H1 (cell line): ENCODE data around the gene SRRM3. TPM values are rescaled to one million over a fixed set of nuclear protein-coding genes. Genes with fewer than 3 reads are reported as not detected.

Experiments used
- ATF3 ChIP-seq: IDR thresholded peaks from 2 replicates; pipeline ENCODE4 v1.6.1; 2011; ENCODE audit warnings: low read depth, mild to moderate bottlenecking, low read length; ENCODE audit not compliant: insufficient read depth
- CHD1 ChIP-seq: IDR thresholded peaks from 2 replicates; pipeline ENCODE4 v1.6.1; 2012; ENCODE audit warnings: low read depth, low read length, improper control_type of control experiment
- KDM1A ChIP-seq: fragments of 200-600, 300-600 bp; sonication (generic); IDR thresholded peaks from 2 replicates; pipeline ENCODE4 v1.7.1; 2016; ENCODE audit warnings: mild to moderate bottlenecking, low read length, borderline replicate concordance
- PHF8 ChIP-seq: fragments of 200-600 bp; sonication (generic); conservative IDR thresholded peaks from 2 replicates; pipeline ENCODE4 v1.7.1; 2012; ENCODE audit warnings: low read depth, mild to moderate bottlenecking, inconsistent platforms, low read length, moderate library complexity
- SAP30 ChIP-seq: fragments of 300-600 bp; sonication (generic); IDR thresholded peaks from 2 replicates; pipeline ENCODE4 v1.7.1; 2012; ENCODE audit warnings: low read length, moderate library complexity, mild to moderate bottlenecking, inconsistent platforms; ENCODE audit not compliant: insufficient read depth, insufficient replicate concordance
- SIRT6 ChIP-seq: IDR thresholded peaks from one replicate; pipeline ENCODE4 v1.7.1; 2012; ENCODE audit warnings: low read length, inconsistent platforms
- SRF ChIP-seq: IDR thresholded peaks from 2 replicates; pipeline ENCODE4 v1.6.1; 2011; ENCODE audit warnings: mild to moderate bottlenecking, low read depth, low read length, moderate library complexity
- YY1 ChIP-seq: IDR thresholded peaks from 2 replicates; pipeline ENCODE4 v1.6.1; 2011; ENCODE audit warnings: low read depth, mild to moderate bottlenecking, low read length
- polyA plus RNA-seq, 7 experiments: library from polyadenylated mRNA; depleted of rRNA in 3 of 7; stranded (reverse) in 5 of 7; unstranded in 2 of 7; fragments of >200 nt in 5 of 7; fragments of 200-250 nt in 2 of 7; gene quantifications; 1 replicate in 5 of 7; 2 replicates in 1 of 7; 4 replicates in 1 of 7; pipeline versions ENCODE4 v1.2.1 to v1.2.3, GENCODE V29; 2011 to 2013; ENCODE audit warnings: missing spikeins in 2 of 7, mixed read lengths in 2 of 7
- total RNA-seq: library from RNA; stranded (reverse); fragmentation: NEBNext Ultra II Directional; extraction: Animal tissue kit (Norgen Biotek cat#: 25700); gene quantifications from 2 replicates; pipeline ENCODE4 v1.2.1, GENCODE V29; 2021
- TF ChIP-seq, protein P1 (sequence below): fragments of 300-600 bp; sonication (generic); IDR thresholded peaks from 2 replicates; pipeline ENCODE4 v1.7.1; 2012; ENCODE audit warnings: low read length, moderate library complexity, mild to moderate bottlenecking, inconsistent platforms; ENCODE audit not compliant: insufficient replicate concordance
- TF ChIP-seq, protein P2 (sequence below): IDR thresholded peaks from 2 replicates; pipeline ENCODE4 v1.6.1; 2012; ENCODE audit warnings: inconsistent platforms

Gene SRRM3
- total and polyA plus RNA-seq, 2 of the 8 experiments (the other 6 are each of a cell fraction or from before 2014, with no cell fraction given), result 10.4 to 17.4 TPM

DNA sequence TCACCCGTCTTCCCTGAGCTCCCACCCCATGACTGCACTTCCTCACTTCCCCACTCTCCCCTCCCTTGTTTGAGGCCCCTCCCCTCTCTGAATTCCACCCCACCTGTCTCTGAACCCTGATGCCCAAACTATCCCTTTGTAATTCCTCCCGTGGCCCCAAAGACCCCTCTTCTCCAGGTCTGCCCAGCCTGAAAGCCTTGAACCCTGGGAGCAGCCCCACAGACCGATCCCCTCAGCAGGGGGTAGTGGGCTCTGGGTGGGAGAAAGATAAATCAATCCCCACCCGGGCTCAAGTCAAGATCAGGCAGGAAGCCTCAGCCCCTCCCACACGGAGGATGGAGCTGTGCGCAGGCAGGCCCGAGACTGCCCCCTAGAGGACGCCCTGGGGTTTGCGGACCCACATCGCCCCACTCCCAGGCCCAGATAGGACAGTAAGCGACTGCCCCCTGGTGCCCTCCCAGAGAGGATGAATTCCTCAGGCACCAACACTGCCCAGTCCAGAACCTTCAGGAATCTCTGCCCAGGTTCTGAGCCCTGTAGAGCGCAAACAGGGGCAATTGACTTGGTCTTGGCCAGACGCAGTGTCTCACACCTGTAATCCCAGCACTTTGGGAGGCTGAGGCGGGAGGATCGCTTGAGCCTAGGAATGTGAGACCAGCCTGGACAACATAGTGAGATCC, 112.5 kb downstream of the SRRM3 start (continued):
- TF ChIP-seq YY1 (no peak), SRF (no peak), SAP30 (no peak), KDM1A (peak; percentile 95), SIRT6 (no peak), ATF3 (0 out of 2 replicates have a peak, but pooled peaks have one; percentile 39), CHD1 (no peak), PHF8 (no peak)
- TF ChIP-seq, protein P1, sequence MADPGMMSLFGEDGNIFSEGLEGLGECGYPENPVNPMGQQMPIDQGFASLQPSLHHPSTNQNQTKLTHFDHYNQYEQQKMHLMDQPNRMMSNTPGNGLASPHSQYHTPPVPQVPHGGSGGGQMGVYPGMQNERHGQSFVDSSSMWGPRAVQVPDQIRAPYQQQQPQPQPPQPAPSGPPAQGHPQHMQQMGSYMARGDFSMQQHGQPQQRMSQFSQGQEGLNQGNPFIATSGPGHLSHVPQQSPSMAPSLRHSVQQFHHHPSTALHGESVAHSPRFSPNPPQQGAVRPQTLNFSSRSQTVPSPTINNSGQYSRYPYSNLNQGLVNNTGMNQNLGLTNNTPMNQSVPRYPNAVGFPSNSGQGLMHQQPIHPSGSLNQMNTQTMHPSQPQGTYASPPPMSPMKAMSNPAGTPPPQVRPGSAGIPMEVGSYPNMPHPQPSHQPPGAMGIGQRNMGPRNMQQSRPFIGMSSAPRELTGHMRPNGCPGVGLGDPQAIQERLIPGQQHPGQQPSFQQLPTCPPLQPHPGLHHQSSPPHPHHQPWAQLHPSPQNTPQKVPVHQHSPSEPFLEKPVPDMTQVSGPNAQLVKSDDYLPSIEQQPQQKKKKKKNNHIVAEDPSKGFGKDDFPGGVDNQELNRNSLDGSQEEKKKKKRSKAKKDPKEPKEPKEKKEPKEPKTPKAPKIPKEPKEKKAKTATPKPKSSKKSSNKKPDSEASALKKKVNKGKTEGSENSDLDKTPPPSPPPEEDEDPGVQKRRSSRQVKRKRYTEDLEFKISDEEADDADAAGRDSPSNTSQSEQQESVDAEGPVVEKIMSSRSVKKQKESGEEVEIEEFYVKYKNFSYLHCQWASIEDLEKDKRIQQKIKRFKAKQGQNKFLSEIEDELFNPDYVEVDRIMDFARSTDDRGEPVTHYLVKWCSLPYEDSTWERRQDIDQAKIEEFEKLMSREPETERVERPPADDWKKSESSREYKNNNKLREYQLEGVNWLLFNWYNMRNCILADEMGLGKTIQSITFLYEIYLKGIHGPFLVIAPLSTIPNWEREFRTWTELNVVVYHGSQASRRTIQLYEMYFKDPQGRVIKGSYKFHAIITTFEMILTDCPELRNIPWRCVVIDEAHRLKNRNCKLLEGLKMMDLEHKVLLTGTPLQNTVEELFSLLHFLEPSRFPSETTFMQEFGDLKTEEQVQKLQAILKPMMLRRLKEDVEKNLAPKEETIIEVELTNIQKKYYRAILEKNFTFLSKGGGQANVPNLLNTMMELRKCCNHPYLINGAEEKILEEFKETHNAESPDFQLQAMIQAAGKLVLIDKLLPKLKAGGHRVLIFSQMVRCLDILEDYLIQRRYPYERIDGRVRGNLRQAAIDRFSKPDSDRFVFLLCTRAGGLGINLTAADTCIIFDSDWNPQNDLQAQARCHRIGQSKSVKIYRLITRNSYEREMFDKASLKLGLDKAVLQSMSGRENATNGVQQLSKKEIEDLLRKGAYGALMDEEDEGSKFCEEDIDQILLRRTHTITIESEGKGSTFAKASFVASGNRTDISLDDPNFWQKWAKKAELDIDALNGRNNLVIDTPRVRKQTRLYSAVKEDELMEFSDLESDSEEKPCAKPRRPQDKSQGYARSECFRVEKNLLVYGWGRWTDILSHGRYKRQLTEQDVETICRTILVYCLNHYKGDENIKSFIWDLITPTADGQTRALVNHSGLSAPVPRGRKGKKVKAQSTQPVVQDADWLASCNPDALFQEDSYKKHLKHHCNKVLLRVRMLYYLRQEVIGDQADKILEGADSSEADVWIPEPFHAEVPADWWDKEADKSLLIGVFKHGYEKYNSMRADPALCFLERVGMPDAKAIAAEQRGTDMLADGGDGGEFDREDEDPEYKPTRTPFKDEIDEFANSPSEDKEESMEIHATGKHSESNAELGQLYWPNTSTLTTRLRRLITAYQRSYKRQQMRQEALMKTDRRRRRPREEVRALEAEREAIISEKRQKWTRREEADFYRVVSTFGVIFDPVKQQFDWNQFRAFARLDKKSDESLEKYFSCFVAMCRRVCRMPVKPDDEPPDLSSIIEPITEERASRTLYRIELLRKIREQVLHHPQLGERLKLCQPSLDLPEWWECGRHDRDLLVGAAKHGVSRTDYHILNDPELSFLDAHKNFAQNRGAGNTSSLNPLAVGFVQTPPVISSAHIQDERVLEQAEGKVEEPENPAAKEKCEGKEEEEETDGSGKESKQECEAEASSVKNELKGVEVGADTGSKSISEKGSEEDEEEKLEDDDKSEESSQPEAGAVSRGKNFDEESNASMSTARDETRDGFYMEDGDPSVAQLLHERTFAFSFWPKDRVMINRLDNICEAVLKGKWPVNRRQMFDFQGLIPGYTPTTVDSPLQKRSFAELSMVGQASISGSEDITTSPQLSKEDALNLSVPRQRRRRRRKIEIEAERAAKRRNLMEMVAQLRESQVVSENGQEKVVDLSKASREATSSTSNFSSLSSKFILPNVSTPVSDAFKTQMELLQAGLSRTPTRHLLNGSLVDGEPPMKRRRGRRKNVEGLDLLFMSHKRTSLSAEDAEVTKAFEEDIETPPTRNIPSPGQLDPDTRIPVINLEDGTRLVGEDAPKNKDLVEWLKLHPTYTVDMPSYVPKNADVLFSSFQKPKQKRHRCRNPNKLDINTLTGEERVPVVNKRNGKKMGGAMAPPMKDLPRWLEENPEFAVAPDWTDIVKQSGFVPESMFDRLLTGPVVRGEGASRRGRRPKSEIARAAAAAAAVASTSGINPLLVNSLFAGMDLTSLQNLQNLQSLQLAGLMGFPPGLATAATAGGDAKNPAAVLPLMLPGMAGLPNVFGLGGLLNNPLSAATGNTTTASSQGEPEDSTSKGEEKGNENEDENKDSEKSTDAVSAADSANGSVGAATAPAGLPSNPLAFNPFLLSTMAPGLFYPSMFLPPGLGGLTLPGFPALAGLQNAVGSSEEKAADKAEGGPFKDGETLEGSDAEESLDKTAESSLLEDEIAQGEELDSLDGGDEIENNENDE, result no peak
- TF ChIP-seq, protein P2, sequence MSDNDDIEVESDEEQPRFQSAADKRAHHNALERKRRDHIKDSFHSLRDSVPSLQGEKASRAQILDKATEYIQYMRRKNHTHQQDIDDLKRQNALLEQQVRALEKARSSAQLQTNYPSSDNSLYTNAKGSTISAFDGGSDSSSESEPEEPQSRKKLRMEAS, result peak; percentile 30; the same call in 1 of the 2 replicates
